Measurements from ENCODE around the gene BRD9.
"Not testable (repeated sequence)": the region's sequence is repeated elsewhere in the genome, so short reads cannot be mapped to it uniquely, and the experiment has no call there.

BRD9 gene

DNA sequence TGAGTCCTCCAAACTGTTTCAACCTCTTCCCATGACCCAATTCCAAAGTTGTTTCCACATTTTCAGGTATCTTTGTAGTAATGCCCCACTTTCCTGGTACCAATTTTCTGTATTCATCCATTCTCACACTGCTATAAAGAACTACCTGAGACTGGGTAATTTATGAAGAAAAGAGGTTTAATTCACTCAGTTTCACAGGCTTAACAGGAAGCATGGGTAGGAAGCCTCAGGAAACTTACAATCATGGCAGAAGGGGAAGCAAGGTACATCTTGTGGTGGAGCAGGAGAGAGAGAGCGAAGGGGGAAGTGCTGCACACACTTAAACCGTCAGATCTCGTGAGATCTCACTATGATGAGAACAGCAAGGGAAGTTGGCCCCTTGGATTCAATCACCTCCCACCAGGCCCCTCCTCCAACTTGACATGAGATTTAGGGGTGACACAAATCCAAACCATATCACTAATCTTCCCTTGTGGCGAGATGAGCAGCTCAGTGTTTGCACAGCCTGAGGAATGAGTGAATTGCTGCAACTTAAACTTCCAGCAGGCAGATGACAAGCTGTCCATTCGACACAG lies 43.0 kb upstream of the BRD9 start:
- no peak overlapping the region for H3K4me3 ChIP-seq (replicated peaks; ENCODE audit: low read depth, low read length)
- peaks cover 2% of the 10 kb centered on the region; the same call in 1 of the 2 replicates for H3K27me3 ChIP-seq (replicated peaks; ENCODE audit: control insufficient read depth, insufficient read depth, low read length)
- no peak for TF ChIP-seq CTCF (IDR thresholded peaks at IDR 0.05; ENCODE audit: insufficient read depth, low read length, poor library complexity, severe bottlenecking)
- DNase-seq (ENCODE audit: extremely low read depth, insufficient read length) = no peak
- H3K36me3 ChIP-seq (ENCODE audit: control insufficient read depth, insufficient read depth, low read length) = no peaks in the 10 kb centered on the region

GRCh38 chr5:934381-934967 lies 41.9 kb upstream of the BRD9 start:
- H3K36me3 ChIP-seq (ENCODE audit: control insufficient read depth, insufficient read depth, low read length); H3K4me3 ChIP-seq (replicated peaks; ENCODE audit: low read depth, low read length); H3K27me3 ChIP-seq (replicated peaks; ENCODE audit: control insufficient read depth, insufficient read depth, low read length); DNase-seq (ENCODE audit: extremely low read depth, insufficient read length): not testable (repeated sequence)

DNA sequence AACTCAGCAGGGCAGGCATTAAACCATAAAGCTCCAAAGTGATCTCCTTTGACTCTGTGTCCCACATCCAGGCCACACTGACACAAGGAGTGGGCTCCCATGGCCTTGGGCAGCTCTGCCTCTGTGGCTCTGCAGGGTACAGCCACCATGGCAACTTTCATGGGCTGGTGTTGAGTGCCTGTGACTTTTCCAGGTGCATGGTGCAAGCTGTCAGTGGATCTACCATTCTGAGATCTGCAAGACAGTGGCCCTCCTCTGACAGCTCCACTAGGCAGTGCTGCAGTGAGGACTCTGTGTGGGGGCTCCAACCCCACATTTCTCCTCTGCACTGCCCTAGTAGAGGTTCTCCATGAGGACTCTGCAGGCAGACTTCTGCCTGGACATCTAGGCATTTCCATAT lies 41.4 kb upstream of the BRD9 start:
- not testable (repeated sequence) for DNase-seq (ENCODE audit: extremely low read depth, insufficient read length); H3K4me3 ChIP-seq (replicated peaks; ENCODE audit: low read depth, low read length); H3K36me3 ChIP-seq (ENCODE audit: control insufficient read depth, insufficient read depth, low read length); H3K27me3 ChIP-seq (replicated peaks; ENCODE audit: control insufficient read depth, insufficient read depth, low read length)

DNA sequence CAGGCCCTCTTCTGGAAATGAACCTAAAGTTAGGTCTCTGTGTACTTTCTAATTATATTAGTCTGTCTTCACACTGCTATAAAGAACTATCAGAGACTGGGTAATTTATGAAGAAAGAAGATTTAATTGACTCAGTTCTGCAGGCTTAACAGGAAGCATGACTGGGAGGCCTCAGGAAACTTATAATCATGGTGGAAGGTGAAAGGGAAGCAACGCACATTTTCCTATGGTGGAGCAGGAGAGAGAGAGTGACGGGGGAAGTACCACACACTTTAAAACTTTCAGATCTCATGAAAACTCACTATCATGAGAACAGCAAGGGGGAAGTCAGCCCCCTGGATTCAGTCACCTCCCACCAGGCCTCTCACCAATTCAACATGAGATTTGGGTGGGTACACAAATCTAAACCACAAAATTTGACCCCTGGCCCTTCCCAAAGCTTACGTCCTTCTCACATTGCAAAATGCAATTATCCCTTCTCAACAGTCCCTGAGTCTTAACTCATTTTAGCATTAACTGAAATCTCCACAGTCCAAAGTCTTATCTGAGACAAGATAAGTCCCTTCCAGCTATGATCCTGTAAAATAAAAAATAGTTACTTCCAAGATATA lies 40.8 kb upstream of the BRD9 start:
- H3K4me3 ChIP-seq (replicated peaks; ENCODE audit: low read depth, low read length) = no peak overlapping the region
- no peak for DNase-seq (ENCODE audit: extremely low read depth, insufficient read length)

GRCh38 chr5:932628-933250 lies 40.1 kb upstream of the BRD9 start:
- no peaks in the 10 kb centered on the region for H3K36me3 ChIP-seq (ENCODE audit: control insufficient read depth, insufficient read depth, low read length)
- no peak for TF ChIP-seq CTCF (IDR thresholded peaks at IDR 0.05; ENCODE audit: insufficient read depth, low read length, poor library complexity, severe bottlenecking)
- H3K4me3 ChIP-seq (replicated peaks; ENCODE audit: low read depth, low read length) = no peak overlapping the region
- DNase-seq (ENCODE audit: extremely low read depth, insufficient read length) = no peak
- H3K27me3 ChIP-seq (replicated peaks; ENCODE audit: control insufficient read depth, insufficient read depth, low read length) = no peaks in the 10 kb centered on the region; the same call in 1 of the 2 replicates

More for the DNA sequence above, 40.8 kb upstream of the BRD9 start:
- Histone ChIP-seq H3K36me3 (ENCODE audit: control insufficient read depth, insufficient read depth, low read length) (no peaks in the 10 kb centered on the region), H3K27me3 (replicated peaks; ENCODE audit: control insufficient read depth, insufficient read depth, low read length) (no peaks in the 10 kb centered on the region; the same call in 1 of the 2 replicates)
- TF ChIP-seq CTCF (IDR thresholded peaks at IDR 0.05; ENCODE audit: insufficient read depth, low read length, poor library complexity, severe bottlenecking) = no peak

DNA sequence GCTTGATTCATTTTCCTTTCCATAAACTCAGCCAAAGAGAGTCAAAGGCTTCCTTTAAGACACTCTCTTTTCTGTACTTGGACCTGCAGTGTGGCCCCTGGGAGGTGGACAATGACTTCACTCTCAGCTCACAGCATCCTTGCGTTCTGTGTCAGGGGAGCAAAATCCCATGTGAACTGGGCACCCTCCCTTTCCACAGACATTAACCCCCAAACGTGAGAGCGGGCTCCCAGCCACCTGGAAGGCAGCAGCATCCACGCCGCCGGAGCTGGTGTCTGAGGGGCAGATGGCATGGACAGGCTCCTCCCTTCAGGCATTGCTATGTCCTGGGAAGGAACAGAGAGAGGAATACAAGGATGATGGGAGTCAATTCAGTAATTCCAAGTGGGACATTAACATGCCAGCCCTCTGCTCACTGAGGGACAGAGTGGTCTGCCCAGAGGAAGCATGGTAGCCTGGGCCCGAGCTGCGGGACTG lies 39.6 kb upstream of the BRD9 start:
- Histone ChIP-seq H3K4me3 (replicated peaks; ENCODE audit: low read depth, low read length) (no peak overlapping the region), H3K36me3 (ENCODE audit: control insufficient read depth, insufficient read depth, low read length) (no peaks in the 10 kb centered on the region), H3K27me3 (replicated peaks; ENCODE audit: control insufficient read depth, insufficient read depth, low read length) (no peaks in the 10 kb centered on the region)
- TF ChIP-seq CTCF (IDR thresholded peaks at IDR 0.05; ENCODE audit: insufficient read depth, low read length, poor library complexity, severe bottlenecking) = no peak
- DNase-seq (ENCODE audit: extremely low read depth, insufficient read length) = no peak

Data from GM06990 (cell line).